HEK293 (cell line): ENCODE results near the gene S1PR2.

Source experiments
- CTCF ChIA-PET: fragments of 350-600 bp; formaldehyde crosslinking; extraction: SDS; loops from one replicate; lab custom pipeline; 2021; ENCODE audit warnings: antibody characterized with exemption; lab: Yijun Ruan, JAX
- POLR2A ChIA-PET: fragments of 300-600 bp; formaldehyde crosslinking; extraction: SDS; loops from one replicate; lab custom pipeline; 2020; ENCODE audit warnings: antibody characterized with exemption, inconsistent platforms; lab: Yijun Ruan, JAX
- H3K27ac ChIP-seq: fragments of 200-500 bp; sonication (Bioruptor generic); 2 replicates; pipeline ENCODE4 v1.5.1; 2014; ENCODE audit warnings: low read depth, low read length, control low read depth, inconsistent platforms; ENCODE audit errors: extremely low read depth
- H3K36me3 ChIP-seq, 2 experiments: fragments of 200-500 bp in 1 of 2; sonication (Bioruptor generic) in 1 of 2; 1 replicate in 1 of 2; 2 replicates in 1 of 2; pipeline ENCODE4 v1.5.1; 2014 to 2017; ENCODE audit warnings: inconsistent platforms in 2 of 2, low read length in 2 of 2; ENCODE audit not compliant: control insufficient read depth in 2 of 2, insufficient read depth in 1 of 2
- H3K4me1 ChIP-seq: fragments of 200-500 bp; sonication (Bioruptor generic); 2 replicates; pipeline ENCODE4 v1.5.1; 2014; ENCODE audit warnings: mild to moderate bottlenecking, low read length, inconsistent platforms; ENCODE audit not compliant: control insufficient read depth, insufficient read depth
- H3K4me3 ChIP-seq: 2 replicates; pipeline ENCODE4 v1.5.1; 2011; ENCODE audit warnings: low read depth, mild to moderate bottlenecking, control low read depth, low read length, moderate library complexity
- H3K9me3 ChIP-seq: fragments of 200-500 bp; sonication (Bioruptor generic); 2 replicates; pipeline ENCODE4 v1.5.1; 2014; ENCODE audit warnings: low read depth, low read length, inconsistent platforms; ENCODE audit not compliant: control insufficient read depth, insufficient read depth
- EGR2 ChIP-seq: fragments of 450-650 bp; formaldehyde crosslinking; IDR thresholded peaks from 2 replicates; pipeline ENCODE4 v1.5.1; 2016; ENCODE audit warnings: low read depth, missing biosample characterization, missing genetic modification characterization
- KLF8 ChIP-seq: fragments of 450-650 bp; formaldehyde crosslinking; IDR thresholded peaks from 2 replicates; pipeline ENCODE4 v1.5.1; 2016; ENCODE audit warnings: missing biosample characterization, missing genetic modification characterization
- MZF1 ChIP-seq: fragments of 450-650 bp; formaldehyde crosslinking; IDR thresholded peaks from 2 replicates; pipeline ENCODE4 v1.5.1; 2017; ENCODE audit warnings: missing biosample characterization, missing genetic modification characterization, borderline replicate concordance
- ZBTB48 ChIP-seq: fragments of 450-650 bp; formaldehyde crosslinking; IDR thresholded peaks from 2 replicates; pipeline ENCODE4 v1.5.1; 2016; ENCODE audit warnings: missing biosample characterization, missing genetic modification characterization
- ZNF155 ChIP-seq: fragments of 450-650 bp; formaldehyde crosslinking; IDR thresholded peaks from 2 replicates; pipeline ENCODE4 v1.5.1; 2016; ENCODE audit warnings: missing biosample characterization, missing genetic modification characterization
- ZNF184 ChIP-seq: fragments of 450-650 bp; IDR thresholded peaks from 2 replicates; pipeline ENCODE4 v1.5.1; 2018; ENCODE audit warnings: missing biosample characterization, mild to moderate bottlenecking, missing genetic modification characterization
- ZNF214 ChIP-seq: fragments of 450-650 bp; formaldehyde crosslinking; IDR thresholded peaks from 2 replicates; pipeline ENCODE4 v1.5.1; 2017; ENCODE audit warnings: missing biosample characterization, mild to moderate bottlenecking, missing genetic modification characterization, borderline replicate concordance
- ZNF24 ChIP-seq: fragments of 450-650 bp; formaldehyde crosslinking; IDR thresholded peaks from 2 replicates; pipeline ENCODE4 v1.5.1; 2016; ENCODE audit warnings: missing biosample characterization, missing genetic modification characterization
- ZNF341 ChIP-seq: fragments of 450-650 bp; formaldehyde crosslinking; IDR thresholded peaks from 2 replicates; pipeline ENCODE4; 2016; ENCODE audit warnings: low read depth, missing biosample characterization, missing genetic modification characterization
- ZNF521 ChIP-seq: fragments of 450-650 bp; formaldehyde crosslinking; IDR thresholded peaks from 2 replicates; pipeline ENCODE4 v1.5.1; 2017; ENCODE audit warnings: missing biosample characterization, mild to moderate bottlenecking, missing genetic modification characterization
- ZNF76 ChIP-seq: fragments of 450-650 bp; formaldehyde crosslinking; IDR thresholded peaks from 2 replicates; pipeline ENCODE4; 2016; ENCODE audit warnings: low read depth, missing biosample characterization, missing genetic modification characterization, borderline replicate concordance
- ZSCAN30 ChIP-seq: fragments of 450-650 bp; IDR thresholded peaks from 2 replicates; pipeline ENCODE4 v1.5.1; 2018; ENCODE audit warnings: missing biosample characterization, mild to moderate bottlenecking, missing genetic modification characterization, moderate library complexity
- TF ChIP-seq, protein P1 (sequence below): fragments of 450-650 bp; formaldehyde crosslinking; IDR thresholded peaks from 2 replicates; pipeline ENCODE4 v1.5.1; 2016; ENCODE audit warnings: missing biosample characterization, missing genetic modification characterization, low read depth
- TF ChIP-seq, protein P2 (sequence below): fragments of 450-650 bp; formaldehyde crosslinking; IDR thresholded peaks from 2 replicates; pipeline ENCODE4 v1.5.1; 2016; ENCODE audit warnings: missing biosample characterization, missing genetic modification characterization
- TF ChIP-seq, protein P3 (sequence below): fragments of 450-650 bp; formaldehyde crosslinking; IDR thresholded peaks from 2 replicates; pipeline ENCODE4 v1.5.1; 2016; ENCODE audit warnings: missing biosample characterization, missing genetic modification characterization
- TF ChIP-seq, protein P4 (sequence below): fragments of 450-650 bp; formaldehyde crosslinking; IDR thresholded peaks from 2 replicates; pipeline ENCODE4 v1.5.0; 2017; ENCODE audit warnings: missing biosample characterization, missing genetic modification characterization, borderline replicate concordance
- TF ChIP-seq, protein P5 (sequence below): sonication (generic); formaldehyde crosslinking; IDR thresholded peaks from 2 replicates; pipeline ENCODE4 v1.8.1; 2022; ENCODE audit warnings: mild to moderate bottlenecking, moderate library complexity, missing genetic modification reagents

Gene S1PR2

DNA sequence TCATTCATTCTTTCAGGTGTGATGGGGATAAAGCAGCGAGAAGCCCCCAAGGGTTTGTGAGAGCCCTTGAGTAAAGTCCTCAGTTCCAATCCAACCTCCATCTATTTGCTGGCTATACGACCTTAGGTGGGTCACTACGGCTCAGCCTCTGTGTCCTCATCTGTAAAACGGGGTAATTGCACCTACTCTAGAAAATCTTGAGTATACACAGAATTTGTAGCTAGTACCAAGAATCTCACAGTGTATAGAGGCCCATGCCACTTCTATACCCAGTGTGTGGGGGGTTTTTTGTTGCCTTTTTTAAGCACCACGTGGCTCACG, 36.0 kb downstream of the S1PR2 start:
- Histone ChIP-seq H3K9me3 (no peaks in the 10 kb centered on the region), H3K4me3 (peak overlapping the region; percentile 99), H3K4me1 (no peaks in the 10 kb centered on the region), H3K27ac (no peak overlapping the region), H3K36me3 (peaks cover 10 to 31% of the 10 kb centered on the region in 2 experiments; a peak in 2 of 3 replicates)
- CTCF ChIA-PET = interaction anchor here (1.0 to 3.2 kb wide), 3 partner anchors 13 to 55 kb away, joined by 3 to 10 read pairs (median 5); no protein-coding TSS in a partner anchor
- POLR2A ChIA-PET = interaction anchor here (0.6 to 1.6 kb wide), 13 partner anchors 10 to 138 kb away, joined by 3 to 8 read pairs (median 3); partner anchors contain the start of genes MRPL4, PPAN and RAVER1
- TF ChIP-seq ZNF24 (peak; percentile 23), EGR2 (tag by site-specific recombination) (no peak), KLF8 (tag by site-specific recombination) (peak; percentile 1; the same call in 1 of the 2 replicates), ZNF521 (tag by site-specific recombination) (no peak), ZNF341 (tag by site-specific recombination) (no peak), ZNF76 (tag by site-specific recombination) (peak; percentile 12; the same call in 1 of the 2 replicates), ZNF214 (tag by site-specific recombination) (no peak), ZBTB48 (tag by site-specific recombination) (0 out of 2 replicates have a peak, but pooled peaks have one; percentile 12), ZNF184 (tag by site-specific recombination) (0 out of 2 replicates have a peak, but pooled peaks have one; percentile 42), ZSCAN30 (0 out of 2 replicates have a peak, but pooled peaks have one; percentile 25), ZNF155 (no peak), MZF1 (tag by site-specific recombination) (0 out of 2 replicates have a peak, but pooled peaks have one; percentile 61)
- TF ChIP-seq, protein P1, sequence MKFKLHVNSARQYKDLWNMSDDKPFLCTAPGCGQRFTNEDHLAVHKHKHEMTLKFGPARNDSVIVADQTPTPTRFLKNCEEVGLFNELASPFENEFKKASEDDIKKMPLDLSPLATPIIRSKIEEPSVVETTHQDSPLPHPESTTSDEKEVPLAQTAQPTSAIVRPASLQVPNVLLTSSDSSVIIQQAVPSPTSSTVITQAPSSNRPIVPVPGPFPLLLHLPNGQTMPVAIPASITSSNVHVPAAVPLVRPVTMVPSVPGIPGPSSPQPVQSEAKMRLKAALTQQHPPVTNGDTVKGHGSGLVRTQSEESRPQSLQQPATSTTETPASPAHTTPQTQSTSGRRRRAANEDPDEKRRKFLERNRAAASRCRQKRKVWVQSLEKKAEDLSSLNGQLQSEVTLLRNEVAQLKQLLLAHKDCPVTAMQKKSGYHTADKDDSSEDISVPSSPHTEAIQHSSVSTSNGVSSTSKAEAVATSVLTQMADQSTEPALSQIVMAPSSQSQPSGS (tag by site-specific recombination) = no peak
- TF ChIP-seq, protein P2, sequence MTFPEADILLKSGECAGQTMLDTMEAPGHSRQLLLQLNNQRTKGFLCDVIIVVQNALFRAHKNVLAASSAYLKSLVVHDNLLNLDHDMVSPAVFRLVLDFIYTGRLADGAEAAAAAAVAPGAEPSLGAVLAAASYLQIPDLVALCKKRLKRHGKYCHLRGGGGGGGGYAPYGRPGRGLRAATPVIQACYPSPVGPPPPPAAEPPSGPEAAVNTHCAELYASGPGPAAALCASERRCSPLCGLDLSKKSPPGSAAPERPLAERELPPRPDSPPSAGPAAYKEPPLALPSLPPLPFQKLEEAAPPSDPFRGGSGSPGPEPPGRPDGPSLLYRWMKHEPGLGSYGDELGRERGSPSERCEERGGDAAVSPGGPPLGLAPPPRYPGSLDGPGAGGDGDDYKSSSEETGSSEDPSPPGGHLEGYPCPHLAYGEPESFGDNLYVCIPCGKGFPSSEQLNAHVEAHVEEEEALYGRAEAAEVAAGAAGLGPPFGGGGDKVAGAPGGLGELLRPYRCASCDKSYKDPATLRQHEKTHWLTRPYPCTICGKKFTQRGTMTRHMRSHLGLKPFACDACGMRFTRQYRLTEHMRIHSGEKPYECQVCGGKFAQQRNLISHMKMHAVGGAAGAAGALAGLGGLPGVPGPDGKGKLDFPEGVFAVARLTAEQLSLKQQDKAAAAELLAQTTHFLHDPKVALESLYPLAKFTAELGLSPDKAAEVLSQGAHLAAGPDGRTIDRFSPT (tag by site-specific recombination) = no peak
- TF ChIP-seq, protein P3, sequence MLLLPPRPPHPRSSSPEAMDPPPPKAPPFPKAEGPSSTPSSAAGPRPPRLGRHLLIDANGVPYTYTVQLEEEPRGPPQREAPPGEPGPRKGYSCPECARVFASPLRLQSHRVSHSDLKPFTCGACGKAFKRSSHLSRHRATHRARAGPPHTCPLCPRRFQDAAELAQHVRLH (tag by site-specific recombination) = peak; percentile 63; the same call in 1 of the 2 replicates
- TF ChIP-seq, protein P4, sequence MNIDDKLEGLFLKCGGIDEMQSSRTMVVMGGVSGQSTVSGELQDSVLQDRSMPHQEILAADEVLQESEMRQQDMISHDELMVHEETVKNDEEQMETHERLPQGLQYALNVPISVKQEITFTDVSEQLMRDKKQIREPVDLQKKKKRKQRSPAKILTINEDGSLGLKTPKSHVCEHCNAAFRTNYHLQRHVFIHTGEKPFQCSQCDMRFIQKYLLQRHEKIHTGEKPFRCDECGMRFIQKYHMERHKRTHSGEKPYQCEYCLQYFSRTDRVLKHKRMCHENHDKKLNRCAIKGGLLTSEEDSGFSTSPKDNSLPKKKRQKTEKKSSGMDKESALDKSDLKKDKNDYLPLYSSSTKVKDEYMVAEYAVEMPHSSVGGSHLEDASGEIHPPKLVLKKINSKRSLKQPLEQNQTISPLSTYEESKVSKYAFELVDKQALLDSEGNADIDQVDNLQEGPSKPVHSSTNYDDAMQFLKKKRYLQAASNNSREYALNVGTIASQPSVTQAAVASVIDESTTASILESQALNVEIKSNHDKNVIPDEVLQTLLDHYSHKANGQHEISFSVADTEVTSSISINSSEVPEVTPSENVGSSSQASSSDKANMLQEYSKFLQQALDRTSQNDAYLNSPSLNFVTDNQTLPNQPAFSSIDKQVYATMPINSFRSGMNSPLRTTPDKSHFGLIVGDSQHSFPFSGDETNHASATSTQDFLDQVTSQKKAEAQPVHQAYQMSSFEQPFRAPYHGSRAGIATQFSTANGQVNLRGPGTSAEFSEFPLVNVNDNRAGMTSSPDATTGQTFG (tag by site-specific recombination) = no peak
- TF ChIP-seq, protein P5, sequence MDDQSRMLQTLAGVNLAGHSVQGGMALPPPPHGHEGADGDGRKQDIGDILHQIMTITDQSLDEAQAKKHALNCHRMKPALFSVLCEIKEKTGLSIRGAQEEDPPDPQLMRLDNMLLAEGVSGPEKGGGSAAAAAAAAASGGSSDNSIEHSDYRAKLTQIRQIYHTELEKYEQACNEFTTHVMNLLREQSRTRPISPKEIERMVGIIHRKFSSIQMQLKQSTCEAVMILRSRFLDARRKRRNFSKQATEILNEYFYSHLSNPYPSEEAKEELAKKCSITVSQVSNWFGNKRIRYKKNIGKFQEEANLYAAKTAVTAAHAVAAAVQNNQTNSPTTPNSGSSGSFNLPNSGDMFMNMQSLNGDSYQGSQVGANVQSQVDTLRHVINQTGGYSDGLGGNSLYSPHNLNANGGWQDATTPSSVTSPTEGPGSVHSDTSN (CRISPR knock-in tag) = no peak
